Brain microvascular endothelial cell (primary cell): Measurements from ENCODE around the gene PRPS1.

Experiments used
- DNase-seq: peaks from one replicate; pipeline ENCODE4 v3.0.0-alpha.2; 2020
- H3K27ac ChIP-seq: fragments of 250-450 bp; sonication (Bioruptor Pico); 2 replicates; pipeline ENCODE4 v1.5.1; 2020; ENCODE audit warnings: mild to moderate bottlenecking, moderate library complexity
- H3K27me3 ChIP-seq: fragments of 250-450 bp; sonication (Bioruptor Pico); replicated peaks from 2 replicates; pipeline ENCODE4 v1.5.1; 2020; ENCODE audit warnings: mild to moderate bottlenecking
- H3K36me3 ChIP-seq: fragments of 250-450 bp; sonication (Bioruptor Pico); replicated peaks from 2 replicates; pipeline ENCODE4 v1.5.1; 2020; ENCODE audit warnings: mild to moderate bottlenecking
- H3K4me3 ChIP-seq: 2 replicates; pipeline ENCODE4 v1.5.1; 2011; ENCODE audit warnings: low read depth, mild to moderate bottlenecking, control low read depth, low read length, moderate library complexity
- CTCF ChIP-seq: IDR thresholded peaks from 2 replicates; pipeline ENCODE4 v1.5.1; 2011; ENCODE audit warnings: low read depth, mild to moderate bottlenecking, moderate library complexity, low read length, control low read depth, inconsistent platforms; ENCODE audit errors: missing control alignments
- in situ Hi-C: cut with HindIII; loops from 2 replicates; pipeline ENCODE4 v1.10.0; 2017; ENCODE audit warnings: low sequenced_read_pairs, low pct_ligation_motif_present

The PRPS1 gene

DNA sequence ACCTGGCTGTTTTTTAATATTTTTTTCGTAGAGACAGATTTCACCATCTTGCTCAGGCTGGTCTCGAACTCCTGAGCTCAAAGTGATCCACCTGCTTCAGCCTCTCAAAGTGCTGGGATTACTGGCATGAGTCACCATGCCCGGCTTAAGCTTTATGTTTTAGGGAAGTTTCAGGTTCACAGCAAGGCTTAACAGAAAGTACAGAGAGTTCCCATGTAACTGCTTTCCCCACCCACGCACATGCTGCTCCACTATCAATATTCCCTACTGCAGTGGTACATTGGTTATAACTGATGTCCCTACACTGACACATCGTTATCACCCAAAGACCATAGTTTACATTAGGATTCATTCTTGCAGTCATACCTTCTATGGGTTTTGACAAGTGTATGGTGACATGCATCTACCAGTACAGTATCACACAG, 62.7 kb downstream of the PRPS1 start:
- Histone ChIP-seq H3K36me3 (no peaks in the 10 kb centered on the region), H3K4me3 (no peak overlapping the region), H3K27me3 (no peaks in the 10 kb centered on the region), H3K27ac (no peak overlapping the region)
- DNase-seq: no peak
- TF ChIP-seq CTCF: no peak
- in situ Hi-C loops: no loop called here

DNA sequence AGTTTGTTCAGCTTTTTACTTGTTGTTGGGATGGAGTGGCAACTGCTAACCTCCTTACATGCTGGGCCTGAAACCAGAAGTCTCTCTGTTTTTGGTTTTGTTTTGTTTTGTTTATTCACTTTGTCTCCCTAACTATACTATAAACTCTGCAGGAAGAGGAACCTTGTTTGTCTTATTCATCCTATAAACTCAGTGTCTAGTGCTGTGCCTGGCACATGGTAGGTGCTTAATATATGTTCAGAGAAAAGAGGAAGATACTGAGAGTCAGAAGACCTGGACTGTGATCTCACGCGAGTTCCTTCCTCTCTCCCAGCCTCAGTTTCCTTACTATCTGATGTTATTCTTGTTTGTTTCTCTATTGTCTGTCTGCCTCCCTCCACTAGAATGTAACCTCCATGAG, 71.3 kb downstream of the PRPS1 start:
- Histone ChIP-seq H3K4me3 (no peak overlapping the region), H3K27me3 (no peaks in the 10 kb centered on the region), H3K36me3 (no peaks in the 10 kb centered on the region), H3K27ac (no peak overlapping the region)
- no peak for TF ChIP-seq CTCF
- in situ Hi-C loops: no loop called here
- DNase-seq: no peak

DNA sequence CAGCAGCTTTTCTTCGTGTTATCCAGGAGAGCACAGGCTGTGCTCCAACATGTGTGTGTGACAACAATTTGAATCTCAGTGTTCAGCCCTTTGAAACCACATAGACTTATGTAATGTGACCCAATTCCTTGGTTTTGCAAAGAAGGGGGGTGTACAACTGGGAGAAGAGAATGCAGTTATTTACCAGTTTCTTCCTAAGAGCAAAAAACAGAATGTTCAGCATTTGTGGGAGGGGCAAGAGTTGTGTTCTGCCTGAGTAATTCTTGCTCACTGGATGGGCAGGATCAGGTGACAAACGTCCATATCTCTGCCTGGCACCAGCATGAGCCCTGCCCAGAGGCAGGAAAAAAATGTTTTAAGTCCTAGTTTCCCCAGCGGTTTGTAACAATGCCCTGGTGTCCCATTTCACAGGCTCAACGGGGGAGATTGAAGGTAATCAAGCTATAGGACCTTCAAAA, 72.0 kb downstream of the PRPS1 start:
- no peak for TF ChIP-seq CTCF
- H3K27ac ChIP-seq: no peak overlapping the region
- DNase-seq: no peak
- no peak overlapping the region for H3K4me3 ChIP-seq
- no peaks in the 10 kb centered on the region for H3K27me3 ChIP-seq
- H3K36me3 ChIP-seq: no peaks in the 10 kb centered on the region
- in situ Hi-C loops: no loop called here
